HEK293T (cell line): ENCODE results near the gene AK1.

Experiments
- CTCF ChIA-PET: fragments of 350-600 bp; formaldehyde crosslinking; extraction: SDS; loops from one replicate; lab custom pipeline; 2021; ENCODE audit warnings: antibody characterized with exemption, inconsistent platforms; lab: Yijun Ruan, JAX
- POLR2A ChIA-PET: fragments of 350-600 bp; formaldehyde crosslinking; extraction: SDS; loops from one replicate; lab custom pipeline; 2020; ENCODE audit warnings: antibody characterized with exemption, inconsistent platforms; lab: Yijun Ruan, JAX
- DNase-seq: peaks from one replicate; pipeline ENCODE4 v3.0.0; 2012; ENCODE audit warnings: mixed read lengths; ENCODE audit errors: extremely low spot score
- ARNT ChIP-seq: fragments of 450-650 bp; IDR thresholded peaks from 2 replicates; pipeline ENCODE4 v1.6.1; 2017; ENCODE audit warnings: mild to moderate bottlenecking
- BHLHE40 ChIP-seq: fragments of 450-650 bp; IDR thresholded peaks from 2 replicates; pipeline ENCODE4 v1.6.1; 2016; ENCODE audit warnings: mild to moderate bottlenecking, moderate library complexity, borderline replicate concordance
- CTBP1 ChIP-seq: fragments of 450-650 bp; IDR thresholded peaks from 2 replicates; pipeline ENCODE4 v1.6.1; 2016; ENCODE audit warnings: borderline replicate concordance
- ELF4 ChIP-seq: fragments of 450-650 bp; IDR thresholded peaks from 2 replicates; pipeline ENCODE4 v1.6.1; 2017; ENCODE audit warnings: antibody characterized with exemption
- FOXA1 ChIP-seq: fragments of 450-650 bp; IDR thresholded peaks from 2 replicates; pipeline ENCODE4 v1.6.1; 2016; ENCODE audit warnings: mild to moderate bottlenecking
- FOXK2 ChIP-seq: fragments of 450-650 bp; IDR thresholded peaks from 2 replicates; pipeline ENCODE4 v1.6.1; 2016; ENCODE audit warnings: mild to moderate bottlenecking
- FOXM1 ChIP-seq: fragments of 450-650 bp; IDR thresholded peaks from 2 replicates; pipeline ENCODE4 v1.6.1; 2017; ENCODE audit warnings: mild to moderate bottlenecking, borderline replicate concordance
- HDGF ChIP-seq: fragments of 450-650 bp; IDR thresholded peaks from 2 replicates; pipeline ENCODE4 v1.6.1; 2017; ENCODE audit warnings: antibody characterized with exemption, borderline replicate concordance
- L3MBTL2 ChIP-seq: fragments of 450-650 bp; conservative IDR thresholded peaks from 2 replicates; pipeline ENCODE4 v1.6.1; 2016; ENCODE audit warnings: mild to moderate bottlenecking
- LEF1 ChIP-seq: fragments of 450-650 bp; IDR thresholded peaks from 2 replicates; pipeline ENCODE4 v1.6.1; 2017; ENCODE audit warnings: mild to moderate bottlenecking, borderline replicate concordance
- NFRKB ChIP-seq: fragments of 450-650 bp; IDR thresholded peaks from 2 replicates; pipeline ENCODE4 v1.6.1; 2016; ENCODE audit warnings: mild to moderate bottlenecking, moderate library complexity
- PKNOX1 ChIP-seq: fragments of 450-650 bp; IDR thresholded peaks from 2 replicates; pipeline ENCODE4 v1.6.1; 2016
- SP1 ChIP-seq: fragments of 450-650 bp; IDR thresholded peaks from 2 replicates; pipeline ENCODE4 v1.6.1; 2017
- SUZ12 ChIP-seq: fragments of 450-650 bp; IDR thresholded peaks from 2 replicates; pipeline ENCODE4 v1.6.1; 2016; ENCODE audit warnings: mild to moderate bottlenecking
- TARDBP ChIP-seq: fragments of 450-650 bp; IDR thresholded peaks from 2 replicates; pipeline ENCODE4 v1.6.1; 2016
- ZNF384 ChIP-seq: fragments of 450-650 bp; IDR thresholded peaks from 2 replicates; pipeline ENCODE4 v1.6.1; 2016

Gene AK1

GRCh38 chr9:127896395-127897192 lies 19.1 kb upstream of the AK1 start:
- no peak for TF ChIP-seq L3MBTL2
- no peak for TF ChIP-seq FOXA1
- no peak for TF ChIP-seq ELF4
- TF ChIP-seq ARNT, result no peak
- no peak for TF ChIP-seq HDGF
- TF ChIP-seq NFRKB, result no peak
- no peak for TF ChIP-seq FOXK2
- TF ChIP-seq LEF1, result no peak
- TF ChIP-seq TARDBP, result no peak
- no peak for DNase-seq
- POLR2A ChIA-PET, result interaction anchor here (0.6 to 1.5 kb wide), 5 partner anchors 10 to 24 kb away, joined by 3 to 8 read pairs (median 4); partner anchors contain the start of gene ST6GALNAC4
- CTCF ChIA-PET, result interaction anchor here (0.6 kb wide), 1 partner anchor 131 kb away, joined by 3 read pairs; no protein-coding TSS in a partner anchor

- no peak for DNase-seq
- ChIA-PET CTCF (no interaction called here), POLR2A (no interaction called here)
- TF ChIP-seq SP1, result no peak
- TF ChIP-seq PKNOX1, result no peak
- no peak for TF ChIP-seq FOXM1
- TF ChIP-seq HDGF, result no peak
- no peak for TF ChIP-seq ELF4
- no peak for TF ChIP-seq BHLHE40
- TF ChIP-seq L3MBTL2, result no peak
- no peak for TF ChIP-seq NFRKB
- TF ChIP-seq CTBP1, result no peak
- no peak for TF ChIP-seq LEF1
Observed at GRCh38 chr9:127895811-127896210, 18.3 kb upstream of the AK1 start.

- ChIA-PET CTCF (interaction anchor here (0.6 kb wide), 1 partner anchor 15 kb away, joined by 3 read pairs; no protein-coding TSS in a partner anchor), POLR2A (interaction anchor here (2.4 kb wide), 1 partner anchor 23 kb away, joined by 8 read pairs; the partner anchor contains the start of gene ST6GALNAC4)
- DNase-seq, result no peak
- no peak for TF ChIP-seq LEF1
- no peak for TF ChIP-seq ELF4
- no peak for TF ChIP-seq CTBP1
- TF ChIP-seq TARDBP, result no peak
- no peak for TF ChIP-seq HDGF
- TF ChIP-seq SP1, result no peak
- no peak for TF ChIP-seq NFRKB
- no peak for TF ChIP-seq FOXM1
- TF ChIP-seq ARNT, result no peak
- no peak for TF ChIP-seq FOXK2
- no peak for TF ChIP-seq SUZ12
- no peak for TF ChIP-seq L3MBTL2
- no peak for TF ChIP-seq PKNOX1
- no peak for TF ChIP-seq BHLHE40
- TF ChIP-seq ZNF384, result no peak
- no peak for TF ChIP-seq FOXA1
Observed at GRCh38 chr9:127893392-127893791, 15.9 kb upstream of the AK1 start.

GRCh38 chr9:127892831-127893230 lies 15.4 kb upstream of the AK1 start:
- TF ChIP-seq ARNT (no peak), SP1 (no peak), HDGF (no peak), CTBP1 (no peak), L3MBTL2 (no peak), SUZ12 (no peak), LEF1 (no peak), ZNF384 (no peak), FOXA1 (no peak), BHLHE40 (no peak), TARDBP (no peak), NFRKB (no peak), FOXK2 (no peak), ELF4 (no peak), FOXM1 (no peak), PKNOX1 (no peak)
- ChIA-PET CTCF (interaction anchor here (0.6 kb wide), 1 partner anchor 15 kb away, joined by 3 read pairs; no protein-coding TSS in a partner anchor), POLR2A (interaction anchor here (2.4 kb wide), 1 partner anchor 24 kb away, joined by 8 read pairs; the partner anchor contains the start of gene ST6GALNAC4)
- DNase-seq, result no peak

GRCh38 chr9:127890053-127890452 lies 12.6 kb upstream of the AK1 start:
- DNase-seq, result no peak
- TF ChIP-seq SP1 (no peak), ELF4 (no peak), FOXM1 (no peak), PKNOX1 (no peak), SUZ12 (no peak), L3MBTL2 (no peak), LEF1 (no peak), CTBP1 (no peak), HDGF (no peak), FOXK2 (no peak), TARDBP (no peak), NFRKB (no peak), FOXA1 (no peak), ARNT (no peak), ZNF384 (no peak), BHLHE40 (no peak)
- ChIA-PET CTCF (interaction anchor here (0.6 kb wide), 1 partner anchor 675 kb away, joined by 3 read pairs; no protein-coding TSS in a partner anchor), POLR2A (interaction anchor here (1.1 kb wide), 1 partner anchor 9 kb away, joined by 3 read pairs; no protein-coding TSS in a partner anchor)
